ENCODE data around the gene ZRANB1.

ZRANB1 gene

GRCh38 chr10:125015356-125015944, 73.5 kb downstream of the ZRANB1 start:
- no peak for DNase-seq (ENCODE audit: insufficient read length, low spot score)
- no peak for FAIRE-seq

GRCh38 chr10:125016123-125016522, 74.2 kb downstream of the ZRANB1 start:
- FAIRE-seq (no peak), DNase-seq (ENCODE audit: insufficient read length, low spot score) (no peak)

- no peak for DNase-seq (ENCODE audit: insufficient read length, low spot score)
- no peak for FAIRE-seq
Observed at GRCh38 chr10:125016611-125017202, 74.8 kb downstream of the ZRANB1 start.

GRCh38 chr10:125017547-125018298, 75.8 kb downstream of the ZRANB1 start:
- FAIRE-seq (no peak), DNase-seq (ENCODE audit: insufficient read length, low spot score) (no peak)

- no peak for FAIRE-seq
- no peak for DNase-seq (ENCODE audit: insufficient read length, low spot score)
Observed at GRCh38 chr10:125018576-125019143, 76.7 kb downstream of the ZRANB1 start.

- DNase-seq (ENCODE audit: insufficient read length, low spot score) (no peak), FAIRE-seq (no peak)
Observed at GRCh38 chr10:125020386-125020785, 78.5 kb downstream of the ZRANB1 start.

GRCh38 chr10:125020871-125021270, 78.9 kb downstream of the ZRANB1 start:
- DNase-seq (ENCODE audit: insufficient read length, low spot score) (no peak), FAIRE-seq (no peak)

GRCh38 chr10:125021686-125022344, 79.9 kb downstream of the ZRANB1 start:
- no peak for FAIRE-seq
- no peak for DNase-seq (ENCODE audit: insufficient read length, low spot score)

GRCh38 chr10:125022671-125023070, 80.7 kb downstream of the ZRANB1 start:
- DNase-seq (ENCODE audit: insufficient read length, low spot score) (no peak), FAIRE-seq (no peak)

- DNase-seq (ENCODE audit: insufficient read length, low spot score) (no peak), FAIRE-seq (no peak)
Observed at GRCh38 chr10:125023255-125023654, 81.3 kb downstream of the ZRANB1 start.

- no peak for FAIRE-seq
- no peak for DNase-seq (ENCODE audit: insufficient read length, low spot score)
Observed at GRCh38 chr10:125023862-125024496, 82.1 kb downstream of the ZRANB1 start.

GRCh38 chr10:125024497-125025234, 82.7 kb downstream of the ZRANB1 start:
- no peak for FAIRE-seq
- no peak for DNase-seq (ENCODE audit: insufficient read length, low spot score)

GRCh38 chr10:125025341-125025740, 83.4 kb downstream of the ZRANB1 start:
- FAIRE-seq (no peak), DNase-seq (ENCODE audit: insufficient read length, low spot score) (no peak)

- DNase-seq (ENCODE audit: insufficient read length, low spot score) (no peak), FAIRE-seq (no peak)
Observed at GRCh38 chr10:125026036-125026931, 84.4 kb downstream of the ZRANB1 start.

GRCh38 chr10:125026974-125027735, 85.2 kb downstream of the ZRANB1 start:
- FAIRE-seq (no peak), DNase-seq (ENCODE audit: insufficient read length, low spot score) (no peak)

GRCh38 chr10:125027871-125028869, 86.2 kb downstream of the ZRANB1 start:
- FAIRE-seq (no peak), DNase-seq (ENCODE audit: insufficient read length, low spot score) (no peak)

- DNase-seq (ENCODE audit: insufficient read length, low spot score), result no peak
- FAIRE-seq, result no peak
Observed at GRCh38 chr10:125029584-125030242, 87.8 kb downstream of the ZRANB1 start.
